AG10803 (cell line): ENCODE data around the gene CD300E.
"Not testable (repeated sequence)": the region's sequence is repeated elsewhere in the genome, so short reads cannot be mapped to it uniquely, and the experiment has no call there.

Experiments
- DNase-seq: peaks from one replicate; pipeline ENCODE4 v3.0.0; 2010; ENCODE audit warnings: low read depth
- H3K4me3 ChIP-seq: 2 replicates; pipeline ENCODE4 v1.5.1; 2011; ENCODE audit warnings: mild to moderate bottlenecking, low read length, control low read depth
- CTCF ChIP-seq: conservative IDR thresholded peaks from 2 replicates; pipeline ENCODE4 v1.5.1; 2011; ENCODE audit warnings: mild to moderate bottlenecking, low read length, control low read depth, inconsistent platforms

The CD300E gene

GRCh38 chr17:74635418-74635817, 11.9 kb upstream of the CD300E start:
- no peak for DNase-seq
- H3K4me3 ChIP-seq, result no peak overlapping the region
- TF ChIP-seq CTCF, result no peak

- DNase-seq, result no peak
- no peak for TF ChIP-seq CTCF
- no peak overlapping the region for H3K4me3 ChIP-seq
Observed at GRCh38 chr17:74633326-74633725, 9.8 kb upstream of the CD300E start.

- no peak overlapping the region for H3K4me3 ChIP-seq
- TF ChIP-seq CTCF, result no peak
- no peak for DNase-seq
Observed at GRCh38 chr17:74632617-74633016, 9.1 kb upstream of the CD300E start.

GRCh38 chr17:74631468-74632450, 8.2 kb upstream of the CD300E start:
- H3K4me3 ChIP-seq, result no peak overlapping the region
- DNase-seq, result peak; percentile 41
- no peak for TF ChIP-seq CTCF

- DNase-seq, H3K4me3 ChIP-seq: not testable (repeated sequence)
Observed at GRCh38 chr17:74630251-74630650, 6.7 kb upstream of the CD300E start.

GRCh38 chr17:74625661-74626060, 2.1 kb upstream of the CD300E start:
- no peak for TF ChIP-seq CTCF
- DNase-seq, result no peak

GRCh38 chr17:74624131-74624530, 593 bp upstream of the CD300E start:
- no peak for DNase-seq
- no peak for TF ChIP-seq CTCF
- no peak overlapping the region for H3K4me3 ChIP-seq

More at GRCh38 chr17:74625661-74626060, 2.1 kb upstream of the CD300E start:
- no peak overlapping the region for H3K4me3 ChIP-seq
